Astrocyte (in vitro differentiated cells and primary cell): Measurements from ENCODE around the gene TBXAS1. TPM values are rescaled to one million over a fixed set of nuclear protein-coding genes. Genes with fewer than 3 reads are reported as not detected.

Experiments used
- DNase-seq: peaks from one replicate; pipeline ENCODE4 v3.0.0-alpha.2; 2010; ENCODE audit warnings: low read depth
- FAIRE-seq: peaks from 2 replicates; lab custom pipeline; 2011; peaks lifted over from hg19 to GRCh38; lab: Jason Lieb, UNC
- H2AFZ ChIP-seq: 2 replicates; pipeline ENCODE4 v1.6.0; 2012; ENCODE audit warnings: low read depth, low read length, inconsistent platforms
- H3K27ac ChIP-seq: 2 replicates; pipeline ENCODE4 v1.5.1; 2011; ENCODE audit warnings: low read depth, low read length, inconsistent platforms
- H3K27me3 ChIP-seq: 2 replicates; pipeline ENCODE4 v1.6.0; 2011; ENCODE audit warnings: low read length, inconsistent platforms; ENCODE audit not compliant: insufficient read depth
- H3K36me3 ChIP-seq: 2 replicates; pipeline ENCODE4 v1.5.1; 2011; ENCODE audit warnings: low read length, inconsistent platforms; ENCODE audit not compliant: insufficient read depth
- H3K4me1 ChIP-seq: 2 replicates; pipeline ENCODE4 v1.5.1; 2011; ENCODE audit warnings: low read length, inconsistent platforms; ENCODE audit not compliant: insufficient read depth
- H3K4me2 ChIP-seq: 2 replicates; pipeline ENCODE4 v1.6.0; 2012; ENCODE audit warnings: low read length, inconsistent platforms
- H3K4me3 ChIP-seq: 2 replicates; pipeline ENCODE4 v1.5.1; 2011; ENCODE audit warnings: low read depth, mild to moderate bottlenecking, low read length, inconsistent platforms; ENCODE audit not compliant: insufficient read depth
- H3K79me2 ChIP-seq: 2 replicates; pipeline ENCODE4 v1.6.0; 2012; ENCODE audit warnings: mild to moderate bottlenecking, low read length, inconsistent platforms; ENCODE audit not compliant: insufficient read depth
- H3K9ac ChIP-seq: 2 replicates; pipeline ENCODE4 v1.6.0; 2012; ENCODE audit warnings: mild to moderate bottlenecking, low read length, inconsistent platforms
- H3K9me3 ChIP-seq: 2 replicates; pipeline ENCODE4 v1.5.1; 2012; ENCODE audit warnings: low read depth, mild to moderate bottlenecking, low read length, inconsistent platforms; ENCODE audit not compliant: insufficient read depth
- H4K20me1 ChIP-seq: 2 replicates; pipeline ENCODE4 v1.6.0; 2012; ENCODE audit warnings: low read length, inconsistent platforms; ENCODE audit not compliant: insufficient read depth
- H3K27ac Mint-ChIP-seq: one replicate; pipeline ENCODE4 v1.8.0; 2021; ENCODE audit warnings: mild to moderate bottlenecking, mixed read lengths; ENCODE audit not compliant: unreplicated experiment
- H3K27me3 Mint-ChIP-seq: one replicate; pipeline ENCODE4 v1.8.0; 2021; ENCODE audit warnings: low read depth, mixed read lengths; ENCODE audit not compliant: unreplicated experiment
- H3K36me3 Mint-ChIP-seq: one replicate; pipeline ENCODE4 v1.8.0; 2021; ENCODE audit warnings: low read depth, mixed read lengths; ENCODE audit not compliant: unreplicated experiment
- H3K4me1 Mint-ChIP-seq: one replicate; pipeline ENCODE4 v1.8.0; 2021; ENCODE audit warnings: low read depth, mixed read lengths; ENCODE audit not compliant: unreplicated experiment
- H3K4me3 Mint-ChIP-seq: one replicate; pipeline ENCODE4 v1.8.0; 2021; ENCODE audit warnings: mild to moderate bottlenecking, moderate library complexity, mixed read lengths; ENCODE audit not compliant: unreplicated experiment
- H3K9me3 Mint-ChIP-seq: one replicate; pipeline ENCODE4 v1.8.0; 2021; ENCODE audit warnings: mild to moderate bottlenecking, mixed read lengths; ENCODE audit not compliant: unreplicated experiment
- CTCF ChIP-seq: IDR thresholded peaks from 2 replicates; pipeline ENCODE4 v1.5.1; 2011; ENCODE audit warnings: low read depth, mild to moderate bottlenecking, inconsistent platforms, low read length, moderate library complexity; ENCODE audit not compliant: insufficient read depth
- EZH2 ChIP-seq: IDR thresholded peaks from 2 replicates; pipeline ENCODE4 v1.6.1; 2012; ENCODE audit warnings: mild to moderate bottlenecking, low read length, inconsistent platforms; ENCODE audit not compliant: insufficient read depth
- total RNA-seq: library from RNA; stranded (reverse); gene quantifications from 2 replicates; pipeline ENCODE4 v1.2.1, GENCODE V29; 2021

Gene TBXAS1
- total RNA-seq, 1 donor from 2014 or later, result 1.1 TPM

- Mint-ChIP-seq H3K4me3 (no peak overlapping the region), H3K36me3 (no peaks in the 10 kb centered on the region), H3K27ac (no peak overlapping the region), H3K9me3 (no peaks in the 10 kb centered on the region), H3K4me1 (no peaks in the 10 kb centered on the region), H3K27me3 (peaks cover 49% of the 10 kb centered on the region)
- no peak overlapping the region for H3K9ac ChIP-seq
- no peak for TF ChIP-seq CTCF
- TF ChIP-seq EZH2, result no peak
- DNase-seq (no peak), FAIRE-seq (no peak)
- no peak overlapping the region for H2AFZ ChIP-seq
- H3K4me3 ChIP-seq, result no peak overlapping the region
- peaks cover 11% of the 10 kb centered on the region for H3K27me3 ChIP-seq
- H3K36me3 ChIP-seq, result no peaks in the 10 kb centered on the region
- H3K27ac ChIP-seq, result no peak overlapping the region
- no peak overlapping the region for H3K4me2 ChIP-seq
- H3K79me2 ChIP-seq, result no peaks in the 10 kb centered on the region
- H3K9me3 ChIP-seq, result no peaks in the 10 kb centered on the region
- H4K20me1 ChIP-seq, result no peaks in the 10 kb centered on the region
- H3K4me1 ChIP-seq, result no peaks in the 10 kb centered on the region
These were observed 156.7 kb downstream of the TBXAS1 start for GRCh38 chr7:139985811-139986210.

- no peak overlapping the region for H3K4me2 ChIP-seq
- no peaks in the 10 kb centered on the region for H3K4me1 ChIP-seq
- no peaks in the 10 kb centered on the region for H3K79me2 ChIP-seq
- Mint-ChIP-seq H3K4me3 (no peak overlapping the region), H3K36me3 (no peaks in the 10 kb centered on the region), H3K9me3 (no peaks in the 10 kb centered on the region), H3K27ac (no peak overlapping the region), H3K4me1 (no peaks in the 10 kb centered on the region), H3K27me3 (peaks cover 53% of the 10 kb centered on the region)
- H3K9me3 ChIP-seq, result no peaks in the 10 kb centered on the region
- no peaks in the 10 kb centered on the region for H3K36me3 ChIP-seq
- FAIRE-seq (no peak), DNase-seq (no peak)
- H4K20me1 ChIP-seq, result no peaks in the 10 kb centered on the region
- H2AFZ ChIP-seq, result no peak overlapping the region
- no peak overlapping the region for H3K9ac ChIP-seq
- H3K27ac ChIP-seq, result no peak overlapping the region
- H3K27me3 ChIP-seq, result peaks cover 10% of the 10 kb centered on the region
- no peak for TF ChIP-seq CTCF
- no peak for TF ChIP-seq EZH2
- no peak overlapping the region for H3K4me3 ChIP-seq
These were observed 158.8 kb downstream of the TBXAS1 start for GRCh38 chr7:139987691-139988516.
